ENCODE results near the gene FNDC10. TPM values are rescaled to one million over a fixed set of nuclear protein-coding genes. Genes with fewer than 3 reads are reported as not detected.
"Not testable (repeated sequence)": the region's sequence is repeated elsewhere in the genome, so short reads cannot be mapped to it uniquely, and the experiment has no call there.

The FNDC10 gene
- total RNA-seq = 1.7 TPM
- long read RNA-seq, transcript FNDC10-201 (1 exons, 2,085 nt) = major isoform, 9 of 9 reads
- long read RNA-seq, partial matches to known transcripts = 0 of 9 reads
- long read RNA-seq, other reads (novel, unspliced or antisense) = 0 of 9 reads

DNA sequence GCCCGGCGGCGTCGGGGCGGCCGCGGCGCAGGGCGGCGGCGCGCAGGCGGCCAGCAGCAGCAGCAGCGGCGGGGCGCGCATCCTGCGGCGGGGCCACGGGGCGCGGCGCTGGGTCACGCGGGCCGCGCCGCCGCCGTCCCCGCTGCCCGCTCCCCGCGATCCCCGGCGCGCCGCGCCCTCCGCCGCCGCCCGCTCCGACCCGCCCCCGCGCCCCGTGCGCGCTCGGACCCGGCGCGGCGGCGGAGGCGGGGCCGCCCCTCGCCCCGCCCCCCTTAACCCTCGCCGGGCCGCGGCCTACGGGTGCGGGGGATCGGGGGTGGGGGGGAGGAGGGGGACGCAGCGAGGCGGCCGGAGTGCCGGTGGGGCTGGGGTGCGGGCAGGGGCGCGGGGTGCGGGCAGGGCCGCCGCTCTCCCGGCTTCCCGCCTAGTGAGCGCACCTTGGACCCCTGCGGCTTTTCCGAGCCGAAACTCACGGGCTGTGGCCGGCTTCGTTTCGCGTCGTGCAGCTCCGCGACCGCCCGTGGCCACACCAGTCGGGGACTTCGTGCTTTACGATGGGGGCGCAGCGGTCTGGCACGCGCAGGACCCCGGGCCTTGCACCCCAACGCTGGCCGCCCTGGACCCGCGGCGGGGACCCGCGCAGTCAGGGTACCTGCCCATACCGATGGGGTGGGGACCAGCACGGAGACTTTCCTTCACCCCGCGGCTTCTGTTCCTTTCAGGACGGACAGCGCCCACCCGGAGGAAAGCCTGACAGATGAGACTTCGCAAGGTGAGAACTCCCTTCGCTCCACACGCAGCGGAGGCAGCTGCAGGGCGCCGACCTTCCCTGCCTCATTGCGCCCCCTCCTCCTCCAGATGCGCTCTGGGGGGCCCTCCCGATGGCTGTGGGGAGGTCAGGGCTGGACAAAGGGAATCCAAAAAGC lies at the start of gene FNDC10:
FNDC10 (minus strand) TSS at position 201 of the 926 bp plus-strand sequence; CDS start at position 81, 120 bp downstream.
- intact Hi-C loops (cut with DNase I) = no loop called here
- no peak for DNase-seq (ENCODE audit: low spot score)

DNA sequence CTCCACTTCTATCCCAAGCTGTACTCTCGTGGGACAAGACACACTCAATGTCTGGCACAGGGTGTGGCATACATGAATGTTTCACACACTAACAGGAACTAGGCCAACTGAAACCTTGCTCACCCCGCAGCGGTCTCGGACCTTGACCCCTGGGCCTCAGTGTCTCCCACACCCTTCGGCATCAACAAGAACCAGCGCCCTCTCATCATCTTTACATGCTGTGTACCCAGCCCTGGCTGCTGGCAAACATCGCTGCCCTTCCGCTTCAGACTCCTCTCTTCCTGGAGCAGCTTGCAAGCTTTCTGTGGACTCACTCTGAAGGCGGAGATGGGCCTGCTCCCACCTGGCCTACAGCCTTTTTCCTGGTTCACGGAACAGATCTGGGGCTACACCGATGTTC lies 48.3 kb upstream of the FNDC10 start:
- DNase-seq (ENCODE audit: low spot score) = peak; percentile 49

DNA sequence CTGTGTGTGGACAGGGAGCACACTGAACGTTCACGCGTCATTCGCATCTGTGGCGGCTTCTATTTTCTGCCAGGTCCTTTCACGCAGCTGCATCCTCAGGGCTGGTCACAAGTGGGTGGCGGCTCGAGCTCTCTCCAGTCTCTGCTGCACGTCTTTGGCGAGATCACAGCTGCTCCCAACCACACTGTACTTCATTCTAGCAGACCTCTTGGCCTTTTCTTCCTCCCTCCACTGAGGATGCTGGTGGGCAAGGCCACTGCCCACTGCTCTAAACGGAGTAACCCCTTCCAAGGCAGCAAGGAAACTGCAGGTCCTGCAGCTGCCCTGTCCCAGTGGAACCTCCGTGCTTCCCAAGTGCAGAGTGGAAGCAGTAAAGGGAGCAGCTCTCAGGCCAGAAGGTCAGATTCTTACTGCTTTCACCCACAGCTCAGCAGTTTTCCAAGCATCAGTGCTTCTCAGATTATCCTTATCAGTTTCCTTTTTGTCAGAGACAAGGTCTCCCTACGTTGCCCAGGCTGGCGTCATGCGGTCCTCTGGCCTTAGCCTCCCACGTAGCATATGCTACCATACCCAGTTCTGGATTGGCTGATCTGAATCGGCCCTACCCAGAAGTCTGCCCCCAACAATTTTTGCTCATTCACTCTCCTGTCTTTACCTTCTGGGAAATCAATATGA lies 47.8 kb upstream of the FNDC10 start:
- peak; percentile 67 for DNase-seq (ENCODE audit: low spot score)
- intact Hi-C loops (cut with DNase I) = not testable (repeated sequence)

More for the DNA sequence above, 48.3 kb upstream of the FNDC10 start:
- intact Hi-C loops (cut with DNase I) = not testable (repeated sequence)

DNA sequence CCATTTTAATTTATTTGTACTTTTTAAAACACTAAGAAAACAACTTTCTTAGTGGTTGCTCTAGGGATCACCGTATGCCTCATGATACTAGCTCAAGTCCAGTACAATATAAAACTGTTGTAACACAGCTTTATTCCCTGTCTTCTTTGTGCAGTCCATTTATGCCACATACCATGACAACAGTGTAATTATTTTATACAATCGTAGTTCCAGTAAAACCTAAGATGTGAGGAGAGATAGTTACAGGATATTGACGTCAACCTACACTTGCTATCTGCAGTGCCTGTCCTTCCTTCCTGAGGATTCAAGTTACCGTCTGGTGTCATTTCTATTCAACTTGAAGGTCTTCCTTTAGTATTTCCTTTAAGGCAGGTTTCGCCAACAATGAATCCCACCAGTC lies 46.4 kb upstream of the FNDC10 start:
- intact Hi-C loops (cut with DNase I); DNase-seq (ENCODE audit: low spot score): not testable (repeated sequence)

DNA sequence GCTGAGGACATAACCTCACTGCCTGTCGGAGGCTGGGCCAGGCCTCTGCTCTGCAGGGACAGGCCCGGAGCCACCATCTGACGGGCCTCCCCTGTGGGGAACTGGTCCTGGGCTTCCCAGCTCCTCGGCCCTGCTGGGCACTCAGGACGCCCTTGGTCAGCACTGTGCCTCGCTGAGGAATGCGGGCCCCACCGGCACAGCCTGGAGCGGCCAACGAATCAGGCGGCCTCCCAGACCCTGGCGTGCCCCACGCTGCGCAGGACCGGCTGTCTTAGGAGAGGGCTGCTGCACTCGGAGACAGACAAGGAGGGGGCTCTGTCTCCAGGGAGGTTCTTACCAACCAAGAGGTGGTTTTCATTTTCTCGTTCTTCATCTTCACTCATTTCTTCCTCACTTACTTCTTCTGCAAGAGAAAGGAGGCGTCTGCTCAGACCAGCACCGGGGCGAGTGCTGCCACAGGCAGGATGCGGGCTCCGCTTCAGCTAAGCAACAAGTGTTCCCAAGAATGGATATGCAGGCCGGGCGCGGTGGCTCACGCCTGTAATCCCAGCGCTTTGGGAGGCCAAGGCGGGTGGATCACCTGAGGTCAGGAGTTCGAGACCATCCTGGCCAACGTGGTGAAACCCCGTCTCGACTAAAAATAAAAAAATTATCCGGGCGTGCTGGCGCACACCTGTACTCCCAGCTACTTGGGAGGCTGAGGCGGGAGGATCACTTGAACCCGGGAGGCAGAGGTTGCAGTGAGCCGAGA lies 41.0 kb upstream of the FNDC10 start:
- DNase-seq (ENCODE audit: low spot score) = peak; percentile 26
- intact Hi-C loops (cut with DNase I) = not testable (repeated sequence)

DNA sequence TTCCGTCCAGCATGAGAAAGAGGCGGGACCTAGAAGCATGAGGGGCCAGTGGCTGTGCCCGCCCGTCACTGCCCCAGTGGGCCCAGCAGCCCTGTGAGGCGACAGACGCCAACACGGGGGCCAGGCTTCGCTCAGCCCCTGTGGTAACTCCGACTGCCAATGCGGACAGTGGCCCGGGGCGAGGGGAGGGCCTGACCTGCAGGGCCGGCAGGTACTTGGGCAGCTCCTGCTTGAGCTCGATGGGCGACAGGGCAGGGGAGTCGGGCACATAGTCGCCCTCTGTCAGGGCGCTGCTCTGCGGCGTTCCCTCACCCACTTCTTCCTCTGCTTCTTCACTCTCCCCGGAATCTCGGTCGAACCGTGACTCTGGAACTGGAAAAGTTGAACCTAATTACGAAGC lies 40.1 kb upstream of the FNDC10 start:
- intact Hi-C loops (cut with DNase I) = not testable (repeated sequence)
- peak; percentile 15 for DNase-seq (ENCODE audit: low spot score)

DNA sequence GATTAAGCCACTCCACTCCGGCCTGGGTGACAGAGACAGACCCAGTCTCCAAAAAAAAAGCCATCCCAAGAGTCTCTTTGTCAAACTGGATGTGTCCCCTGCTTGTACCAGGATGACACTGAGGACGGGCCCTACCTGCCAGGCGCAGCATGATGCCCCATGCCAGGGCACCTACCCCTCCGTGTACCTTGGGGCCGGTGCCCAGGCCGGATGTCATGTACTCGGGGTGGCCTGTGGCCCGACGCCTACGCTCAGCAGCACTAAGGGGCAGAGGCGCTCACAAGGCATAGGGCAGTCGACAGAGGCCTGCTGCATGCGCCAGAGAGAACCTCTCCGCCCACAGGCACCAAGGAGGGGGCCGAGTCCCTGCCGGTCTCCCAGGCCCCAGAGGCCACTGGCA lies 39.4 kb upstream of the FNDC10 start:
- intact Hi-C loops (cut with DNase I) = not testable (repeated sequence)
- peak; percentile 33 for DNase-seq (ENCODE audit: low spot score)

DNA sequence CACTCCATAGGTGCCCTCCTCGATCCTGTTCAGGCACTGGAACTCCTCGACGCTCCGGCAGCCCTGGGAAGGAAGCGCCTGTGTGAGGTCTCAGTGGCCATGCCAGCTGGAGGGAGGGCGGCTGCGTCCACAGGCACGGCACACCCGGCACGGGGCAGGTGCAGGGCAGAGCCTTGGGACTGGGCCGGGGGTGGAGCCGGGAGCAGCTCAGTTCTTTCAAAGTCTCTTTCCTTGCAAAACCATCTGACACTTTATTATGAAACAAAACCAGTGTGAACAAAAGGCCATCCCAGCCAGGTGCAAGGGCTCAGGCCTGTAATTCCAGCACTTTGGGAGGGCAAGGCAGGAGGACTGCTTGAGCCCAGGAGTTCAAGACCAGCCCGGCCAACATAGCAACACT lies 38.6 kb upstream of the FNDC10 start:
- intact Hi-C loops (cut with DNase I) = not testable (repeated sequence)
- peak; percentile 63 for DNase-seq (ENCODE audit: low spot score)

DNA sequence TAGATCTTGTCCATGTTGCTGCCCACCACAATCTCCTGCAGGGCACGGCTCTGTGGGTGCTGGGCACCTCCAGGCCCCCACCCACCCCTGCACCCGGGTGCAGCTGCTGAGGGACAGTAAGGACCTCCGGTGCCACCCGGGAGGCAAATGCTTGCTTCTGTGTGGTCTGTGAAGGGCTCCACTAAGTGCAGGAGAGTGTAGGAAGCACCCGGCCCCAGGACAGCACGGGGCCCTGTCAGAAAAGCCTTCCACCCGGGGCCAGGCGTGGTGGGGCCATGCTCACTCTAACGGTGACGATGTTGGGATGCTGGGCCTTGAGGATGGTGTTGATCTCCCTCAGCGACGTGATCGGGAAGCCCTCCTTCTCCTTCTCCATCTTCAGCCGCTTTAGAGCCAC lies 37.5 kb upstream of the FNDC10 start:
- peak; percentile 22 for DNase-seq (ENCODE audit: low spot score)
- intact Hi-C loops (cut with DNase I) = not testable (repeated sequence)

DNA sequence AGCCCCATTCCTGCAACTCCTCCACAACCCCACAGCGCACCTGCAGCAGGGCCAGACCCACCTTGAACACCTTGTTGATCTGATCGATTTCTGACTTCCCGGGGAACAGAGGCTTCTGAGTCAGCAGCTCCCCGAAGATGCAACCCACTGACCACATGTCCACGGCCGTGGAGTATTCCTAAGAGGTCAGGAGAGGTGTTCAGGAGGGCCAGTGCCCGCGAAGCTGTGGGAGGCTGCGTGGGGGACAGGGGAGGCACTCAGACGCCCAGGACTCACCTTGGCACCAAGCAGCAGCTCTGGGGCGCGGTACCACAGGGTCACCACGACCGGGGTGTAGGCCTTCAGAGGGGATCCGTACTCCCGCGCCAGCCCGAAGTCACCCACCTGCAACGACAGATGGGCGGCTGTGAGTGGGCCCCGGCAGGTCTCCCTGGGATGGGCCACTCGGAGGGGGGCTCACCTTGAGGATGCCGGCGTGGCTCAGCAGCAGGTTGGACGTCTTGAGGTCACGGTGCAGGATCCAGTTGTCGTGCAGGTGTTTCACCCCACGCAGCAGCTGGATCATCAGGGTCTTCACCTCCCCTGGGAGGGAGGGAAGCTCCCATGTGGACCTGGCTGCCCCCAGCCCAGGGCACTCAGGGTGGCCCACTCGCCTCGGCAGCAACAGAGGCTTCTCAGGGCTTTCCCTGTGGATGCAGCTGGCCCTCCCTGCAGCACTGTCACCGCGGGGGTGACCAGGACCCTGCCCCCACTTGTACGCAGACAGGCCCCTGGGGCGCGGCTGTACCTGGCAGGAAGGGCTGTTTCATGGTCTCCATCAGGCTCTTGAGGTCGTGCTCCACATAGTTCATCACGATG lies 36.9 kb upstream of the FNDC10 start:
- DNase-seq (ENCODE audit: low spot score) = peak; percentile 68
- intact Hi-C loops (cut with DNase I) = not testable (repeated sequence)

DNA sequence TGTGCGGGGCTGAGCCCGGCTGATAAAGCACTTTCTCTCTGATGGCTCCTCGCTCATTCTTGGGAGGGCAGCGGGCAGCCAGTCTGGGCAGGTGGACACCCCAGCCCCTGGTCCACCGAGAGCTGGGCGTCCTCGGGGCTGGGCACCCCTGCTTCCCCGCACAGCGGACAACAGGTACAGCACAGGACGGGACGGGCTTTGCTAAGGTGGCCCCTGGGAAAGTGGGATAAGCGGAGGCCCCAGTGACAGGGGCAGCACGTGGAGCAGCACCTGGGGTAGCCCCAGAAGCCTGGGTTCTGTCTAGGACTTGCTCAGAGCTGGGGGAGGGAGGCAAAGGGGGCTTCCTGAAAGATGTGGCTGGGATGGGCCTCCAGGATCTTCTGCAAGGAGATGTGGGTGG lies 34.7 kb upstream of the FNDC10 start:
- intact Hi-C loops (cut with DNase I) = not testable (repeated sequence)
- peak; percentile 19 for DNase-seq (ENCODE audit: low spot score)

DNA sequence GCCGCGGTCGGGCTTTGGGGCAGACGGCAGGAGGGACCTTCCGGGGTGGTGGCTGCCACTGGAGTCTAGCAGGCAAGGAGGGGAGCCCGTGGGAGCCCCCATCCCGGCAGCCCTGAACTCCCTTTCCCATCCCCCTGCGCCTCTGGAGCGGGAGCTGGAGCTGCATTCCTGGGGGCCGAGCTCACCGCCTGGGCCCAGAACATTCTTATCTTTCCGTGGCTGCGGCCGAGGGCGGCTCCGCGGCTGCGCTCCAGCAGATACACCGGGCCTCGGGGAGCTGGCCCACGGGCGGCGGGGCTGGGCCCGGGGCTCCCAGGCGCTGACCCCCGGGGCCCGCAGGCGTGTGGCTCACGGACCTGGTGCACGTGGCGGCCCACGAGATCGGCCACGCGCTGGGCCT lies 33.5 kb upstream of the FNDC10 start:
- intact Hi-C loops (cut with DNase I); DNase-seq (ENCODE audit: low spot score): not testable (repeated sequence)

DNA sequence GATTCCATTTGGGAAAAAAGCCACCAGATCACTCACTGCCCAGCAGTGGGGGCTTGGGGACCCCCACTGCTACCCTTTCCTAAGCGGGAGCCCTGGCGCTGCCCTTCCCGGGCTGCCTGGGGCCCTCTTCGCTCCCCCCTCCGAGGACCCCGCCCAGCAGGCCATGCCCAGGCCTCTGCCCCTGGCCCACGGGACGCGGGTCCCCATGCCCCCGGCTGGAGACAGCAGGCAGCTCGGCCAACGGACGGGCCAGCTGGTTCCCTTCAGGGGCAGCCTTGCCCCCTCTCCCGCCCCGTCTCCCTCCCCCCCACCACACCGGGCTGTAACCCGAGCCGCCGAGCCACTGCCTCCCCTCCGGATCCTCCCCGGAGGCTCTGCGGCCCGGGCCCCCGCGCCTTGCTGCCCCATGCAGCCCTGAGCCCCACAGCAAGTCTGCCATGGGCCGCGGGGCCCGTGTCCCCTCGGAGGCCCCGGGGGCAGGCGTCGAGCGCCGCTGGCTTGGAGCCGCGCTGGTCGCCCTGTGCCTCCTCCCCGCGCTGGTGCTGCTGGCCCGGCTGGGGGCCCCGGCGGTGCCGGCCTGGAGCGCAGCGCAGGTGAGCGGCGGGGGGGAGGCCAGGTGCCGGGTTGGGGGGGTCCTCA lies 32.0 kb upstream of the FNDC10 start, which contains the start of gene MMP23B:
MMP23B (plus strand) TSS at position 392 of the 639 bp plus-strand sequence; CDS start at position 438, 46 bp downstream.
- intact Hi-C loops (cut with DNase I) = no loop called here

DNA sequence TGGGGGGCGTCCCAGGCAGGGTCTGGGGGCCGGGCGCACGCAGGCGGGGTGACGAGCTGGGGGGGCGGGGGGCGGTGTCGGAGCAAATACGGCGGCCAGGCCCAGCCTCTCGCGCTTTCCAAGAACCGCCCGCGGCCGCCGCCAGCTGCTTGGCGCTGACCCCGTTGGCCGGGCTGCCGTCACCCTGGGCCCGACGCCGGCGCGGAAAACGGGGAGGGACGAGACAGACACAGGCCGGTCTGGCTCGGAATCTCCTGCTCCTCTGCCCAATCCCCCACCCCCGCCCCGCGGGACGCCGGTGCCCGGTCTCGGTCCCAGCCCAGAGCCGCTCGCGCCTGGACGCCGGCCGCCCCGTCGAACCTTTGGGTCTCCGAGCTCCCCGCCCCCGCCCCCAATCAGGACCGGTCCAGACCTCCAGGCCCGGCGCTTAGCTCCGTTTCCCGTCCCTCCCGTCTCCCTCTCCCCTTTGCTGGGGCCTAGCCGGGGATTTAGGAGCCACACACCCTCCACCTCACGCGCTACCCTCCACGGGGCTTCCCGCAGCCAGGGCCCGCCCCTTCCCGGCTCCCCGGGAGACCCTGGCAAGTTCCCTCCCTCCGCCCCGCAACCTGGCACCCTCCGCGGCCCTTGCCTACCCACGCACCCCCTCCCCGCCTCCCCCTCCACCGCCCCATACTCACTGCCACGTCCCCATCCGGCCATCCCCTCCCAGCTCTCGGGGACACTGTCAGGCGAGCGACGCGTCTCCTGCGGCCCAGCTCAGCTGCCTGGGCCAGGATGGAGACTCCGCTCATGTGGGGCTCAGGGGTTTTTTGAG lies 31.2 kb upstream of the FNDC10 start:
- intact Hi-C loops (cut with DNase I) = no loop called here
- peak; percentile 82 for DNase-seq (ENCODE audit: low spot score)

More for the DNA sequence above, 32.0 kb upstream of the FNDC10 start, which contains the start of gene MMP23B:
- no peak for DNase-seq (ENCODE audit: low spot score)

DNA sequence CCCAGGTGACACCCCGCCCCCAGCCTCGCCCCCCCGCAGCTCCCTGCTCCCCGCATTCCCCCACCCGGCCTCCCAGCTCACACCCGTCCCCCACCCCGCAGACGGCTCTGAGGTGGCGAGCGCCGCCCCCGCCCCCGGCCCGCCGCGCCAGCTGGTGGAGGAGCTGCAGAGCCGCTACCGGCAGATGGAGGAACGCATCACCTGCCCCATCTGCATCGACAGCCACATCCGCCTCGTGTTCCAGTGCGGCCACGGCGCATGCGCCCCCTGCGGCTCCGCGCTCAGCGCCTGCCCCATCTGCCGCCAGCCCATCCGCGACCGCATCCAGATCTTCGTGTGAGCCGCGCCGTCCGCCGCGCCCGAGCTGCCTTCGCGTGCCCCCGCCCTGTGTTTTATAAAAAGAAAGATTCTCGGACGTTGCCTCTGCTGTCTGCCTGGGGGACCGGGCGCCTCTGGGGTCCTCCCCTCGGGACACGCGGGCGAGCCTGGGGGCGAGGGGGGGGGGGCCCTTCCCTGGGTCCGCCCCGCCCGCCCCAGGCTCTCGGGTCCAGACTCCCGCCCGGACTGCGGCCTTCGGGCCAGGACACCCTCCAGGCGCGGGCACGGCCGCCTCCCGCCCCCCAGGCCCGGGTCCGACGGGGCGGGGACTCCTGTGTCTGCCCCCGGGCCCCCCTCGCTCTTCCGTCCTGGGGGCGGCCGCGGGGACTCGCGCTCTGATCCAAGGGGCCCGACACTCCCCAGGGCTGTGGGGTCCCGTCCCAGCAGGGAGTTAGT lies 30.4 kb upstream of the FNDC10 start:
- intact Hi-C loops (cut with DNase I) = no loop called here
- peak; percentile 78 for DNase-seq (ENCODE audit: low spot score)

DNA sequence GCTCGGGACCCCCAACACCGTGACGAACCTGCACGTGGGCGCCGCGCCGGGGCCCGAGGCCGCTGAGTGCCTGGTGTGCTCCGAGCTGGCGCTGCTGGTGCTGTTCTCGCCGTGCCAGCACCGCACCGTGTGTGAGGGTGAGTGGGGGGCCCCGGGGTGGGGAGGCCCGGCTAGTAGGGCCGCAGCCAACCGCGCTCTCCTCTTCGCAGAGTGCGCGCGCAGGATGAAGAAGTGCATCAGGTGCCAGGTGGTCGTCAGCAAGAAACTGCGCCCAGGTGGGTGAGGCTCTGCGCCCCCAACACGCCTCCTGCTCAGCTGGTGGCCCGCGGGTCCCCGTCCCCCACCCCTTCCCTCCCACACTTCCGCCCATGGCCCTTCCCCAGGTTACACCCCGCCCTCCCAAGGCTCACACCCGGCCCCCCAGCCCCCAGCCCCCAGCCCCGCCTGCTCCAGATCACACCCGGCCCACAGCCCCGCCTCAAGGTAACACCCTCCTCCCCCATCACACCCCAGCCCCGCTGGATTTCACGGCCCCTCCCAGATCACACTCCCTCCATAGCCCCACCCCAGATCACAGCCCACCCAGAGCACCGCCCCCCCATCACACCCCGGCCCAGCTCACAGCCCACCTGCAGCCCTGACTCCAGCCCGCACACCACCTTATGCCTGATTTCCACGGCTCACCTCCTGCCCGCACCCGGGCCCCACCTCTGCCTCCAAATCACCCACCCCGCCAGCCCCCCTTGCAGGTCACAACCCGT lies 29.7 kb upstream of the FNDC10 start:
- DNase-seq (ENCODE audit: low spot score) = peak; percentile 75
- intact Hi-C loops (cut with DNase I) = no loop called here

All from cardiac septum (tissue), 1 donor.